ENCODE data around the gene FAM236A. TPM values are rescaled to one million over a fixed set of nuclear protein-coding genes. Genes with fewer than 3 reads are reported as not detected.
"Not testable (repeated sequence)": the region's sequence is repeated elsewhere in the genome, so short reads cannot be mapped to it uniquely, and the experiment has no call there.

The FAM236A gene
- polyA plus RNA-seq (2012; ENCODE audit: insufficient read depth, insufficient read length) = not detected

DNA sequence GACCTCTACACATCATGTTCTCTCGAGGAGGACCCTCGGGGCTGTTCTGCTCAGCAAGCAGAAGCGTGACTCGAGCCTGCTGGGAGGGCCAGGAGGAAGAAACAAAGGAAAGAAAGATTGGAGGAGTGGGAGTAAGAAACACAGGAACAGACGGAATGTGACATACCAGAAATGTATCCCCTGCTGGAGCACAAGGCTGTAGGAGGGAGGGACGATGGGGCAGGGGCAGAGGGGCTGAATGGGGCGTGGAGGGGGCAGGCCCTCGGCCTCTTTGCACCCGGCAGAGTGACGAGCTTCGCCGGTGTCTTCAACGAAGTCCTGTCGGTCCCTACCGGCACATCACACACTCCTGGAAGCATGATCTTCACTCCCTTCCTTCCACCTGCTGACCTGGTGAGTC lies at the start of gene FAM236A:
TSS of gene FAM236A (plus strand) at position 301 of the 400 bp plus-strand sequence. CDS start at position 358, 57 bp downstream.
- H3K4me3 ChIP-seq (ENCODE audit: low read length); DNase-seq (ENCODE audit: low read depth, low spot score): not testable (repeated sequence)

DNA sequence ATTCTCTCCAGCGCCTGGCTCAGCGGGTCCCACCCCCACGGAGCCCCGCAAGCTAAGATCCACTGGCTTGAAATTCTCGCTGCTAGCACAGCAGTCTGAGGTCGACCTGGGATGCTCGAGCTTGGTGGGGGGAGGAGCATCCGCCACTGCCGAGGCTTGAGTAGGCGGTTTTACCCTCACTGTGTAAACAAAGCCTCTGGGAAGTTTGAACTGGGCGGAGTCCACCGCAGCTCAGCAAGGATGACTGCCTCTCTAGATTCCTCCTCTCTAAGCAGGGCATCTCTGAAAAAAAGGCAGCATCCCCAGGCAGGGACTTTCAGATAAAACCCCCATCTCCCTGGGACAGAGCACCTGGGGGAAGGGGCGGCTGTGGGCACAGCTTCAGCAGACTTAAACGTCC lies 48.3 kb upstream of the FAM236A start:
- not testable (repeated sequence) for DNase-seq (ENCODE audit: low read depth, low spot score)

DNA sequence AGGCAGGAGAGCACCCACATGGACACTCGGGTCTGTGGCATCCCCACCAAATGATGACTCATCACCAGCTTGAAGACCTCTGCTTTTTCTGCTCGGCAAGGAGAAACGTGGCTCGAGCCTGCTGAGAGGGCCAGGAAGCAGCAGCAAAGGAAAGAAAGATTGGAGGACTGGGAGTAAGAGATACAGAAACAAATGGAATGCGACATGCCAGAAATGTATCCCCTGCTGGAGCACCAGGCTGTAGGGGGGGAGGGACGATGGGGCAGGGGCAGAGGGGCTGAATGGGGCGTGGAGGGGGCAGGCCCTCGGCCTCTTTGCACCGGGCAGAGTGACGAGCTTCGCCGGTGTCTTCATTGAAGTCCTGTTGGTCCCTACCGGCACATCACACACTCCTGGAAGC lies 25.7 kb upstream of the FAM236A start, which contains the start of gene FAM236C:
TSS of gene FAM236C (plus strand) at position 301 of the 400 bp plus-strand sequence. CDS start 100 bp downstream, outside the sequence.
- H3K4me3 ChIP-seq (ENCODE audit: low read length); DNase-seq (ENCODE audit: low read depth, low spot score): not testable (repeated sequence)

More for the DNA sequence above, 48.3 kb upstream of the FAM236A start:
- not testable (repeated sequence) for H3K4me3 ChIP-seq (ENCODE audit: low read length)

DNA sequence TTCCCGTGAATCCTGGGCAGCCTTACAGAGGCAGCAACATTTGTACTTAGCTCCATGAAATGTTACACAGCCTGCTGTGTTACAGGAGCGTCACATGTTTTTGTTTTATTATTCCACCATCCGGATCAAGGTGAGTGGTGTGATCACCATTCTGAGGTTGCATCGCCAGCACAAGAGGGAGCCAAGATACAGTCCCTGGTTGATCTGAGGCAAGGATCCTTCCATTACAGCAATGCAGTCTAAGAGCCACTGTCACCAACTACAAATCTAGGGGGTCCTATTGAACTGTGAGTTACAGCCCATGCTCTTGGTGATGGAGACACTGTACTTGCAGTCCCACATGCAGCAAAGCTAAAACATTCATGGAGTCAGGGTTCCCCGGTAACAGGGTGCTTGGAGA lies 21.9 kb upstream of the FAM236A start:
- not testable (repeated sequence) for H3K4me3 ChIP-seq (ENCODE audit: low read length); DNase-seq (ENCODE audit: low read depth, low spot score)

DNA sequence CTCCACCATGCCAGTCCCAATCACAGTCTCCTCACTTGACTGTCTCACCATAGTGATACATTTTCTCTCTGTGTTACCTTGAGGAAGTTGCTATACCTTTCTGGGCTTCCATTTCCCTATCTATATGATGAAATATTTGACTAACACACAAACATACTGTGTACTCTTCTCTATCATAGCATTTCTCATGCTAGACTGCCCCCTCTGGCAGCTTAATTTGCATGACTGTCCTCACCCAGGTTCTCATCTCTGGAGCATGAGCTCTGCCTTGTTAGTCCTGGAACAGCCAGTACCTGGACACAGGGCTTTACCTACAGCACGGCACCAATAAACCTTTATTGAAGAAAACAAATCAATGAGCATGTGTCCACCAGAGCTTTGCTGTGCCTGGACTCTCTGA lies 5.7 kb upstream of the FAM236A start:
- H3K4me3 ChIP-seq (ENCODE audit: low read length); DNase-seq (ENCODE audit: low read depth, low spot score): not testable (repeated sequence)

DNA sequence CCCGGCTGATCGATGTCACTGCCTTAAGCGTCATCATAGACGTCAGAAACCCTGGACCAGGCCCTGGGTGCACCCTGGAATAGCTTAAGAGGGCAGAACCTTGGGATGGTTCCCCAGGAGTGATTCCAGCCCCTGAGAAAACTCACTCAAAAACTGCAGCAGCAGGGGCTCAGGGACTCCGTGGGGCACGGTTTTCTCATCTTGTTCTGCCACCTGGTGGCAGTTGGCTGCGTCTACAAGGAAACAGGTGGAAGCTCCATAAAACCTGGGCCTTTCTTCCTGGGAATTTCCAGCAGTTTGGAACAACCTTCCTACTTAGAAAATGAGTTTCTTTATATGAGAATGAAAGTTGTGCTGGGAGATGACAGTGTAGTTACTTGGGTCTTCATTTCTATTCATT lies 1.6 kb upstream of the FAM236A start:
- DNase-seq (ENCODE audit: low read depth, low spot score) = not testable (repeated sequence)

DNA sequence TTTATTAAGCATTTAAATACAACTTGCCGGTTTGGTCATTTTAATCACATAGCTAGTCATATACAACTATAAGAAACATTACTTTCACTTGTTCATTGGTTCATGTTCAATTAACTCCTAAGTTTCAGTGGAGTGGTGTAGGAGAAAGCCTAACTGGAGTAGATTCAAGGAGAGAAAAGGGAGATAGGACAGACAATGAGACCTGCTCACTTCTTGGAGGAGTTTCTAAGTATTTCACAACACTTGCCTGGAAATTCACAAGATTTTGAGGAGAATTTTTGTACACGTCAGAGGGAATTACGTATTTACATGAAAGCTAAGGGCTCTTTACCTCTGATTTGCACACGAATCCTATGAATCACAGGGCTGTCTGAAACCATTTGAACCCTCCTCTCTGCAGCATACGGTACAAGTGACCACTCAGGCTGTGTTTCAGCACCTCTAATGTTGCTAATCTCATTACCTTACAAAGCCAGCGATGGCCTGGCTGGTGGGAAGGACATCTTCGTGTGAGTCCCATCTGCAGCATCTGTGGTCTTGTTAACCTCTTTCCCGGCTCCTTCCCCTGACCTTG lies 1.0 kb upstream of the FAM236A start:
- not testable (repeated sequence) for DNase-seq (ENCODE audit: low read depth, low spot score); H3K4me3 ChIP-seq (ENCODE audit: low read length)

More for the DNA sequence above, 1.6 kb upstream of the FAM236A start:
- H3K4me3 ChIP-seq (ENCODE audit: low read length) = not testable (repeated sequence)

DNA sequence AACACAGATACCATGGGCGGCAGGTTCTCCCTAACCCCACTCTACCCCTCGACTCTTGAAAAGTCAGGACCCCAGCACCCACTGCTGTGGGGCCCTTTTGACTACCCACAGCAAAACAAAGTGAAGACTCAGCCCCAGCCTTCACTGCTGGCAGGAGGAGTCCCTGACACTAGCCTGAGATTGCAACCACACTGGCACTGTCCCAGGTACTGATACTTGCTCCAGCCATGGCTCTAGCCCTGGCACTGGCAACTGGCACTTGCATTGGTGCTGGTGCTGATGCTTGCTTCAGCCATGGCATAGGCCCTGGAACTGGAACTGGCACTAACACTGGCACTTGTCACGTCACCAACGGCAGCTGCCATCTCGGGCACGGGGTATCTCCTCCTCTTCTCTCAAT lies 4.3 kb downstream of the FAM236A start:
- H3K4me3 ChIP-seq (ENCODE audit: low read length); DNase-seq (ENCODE audit: low read depth, low spot score): not testable (repeated sequence)

DNA sequence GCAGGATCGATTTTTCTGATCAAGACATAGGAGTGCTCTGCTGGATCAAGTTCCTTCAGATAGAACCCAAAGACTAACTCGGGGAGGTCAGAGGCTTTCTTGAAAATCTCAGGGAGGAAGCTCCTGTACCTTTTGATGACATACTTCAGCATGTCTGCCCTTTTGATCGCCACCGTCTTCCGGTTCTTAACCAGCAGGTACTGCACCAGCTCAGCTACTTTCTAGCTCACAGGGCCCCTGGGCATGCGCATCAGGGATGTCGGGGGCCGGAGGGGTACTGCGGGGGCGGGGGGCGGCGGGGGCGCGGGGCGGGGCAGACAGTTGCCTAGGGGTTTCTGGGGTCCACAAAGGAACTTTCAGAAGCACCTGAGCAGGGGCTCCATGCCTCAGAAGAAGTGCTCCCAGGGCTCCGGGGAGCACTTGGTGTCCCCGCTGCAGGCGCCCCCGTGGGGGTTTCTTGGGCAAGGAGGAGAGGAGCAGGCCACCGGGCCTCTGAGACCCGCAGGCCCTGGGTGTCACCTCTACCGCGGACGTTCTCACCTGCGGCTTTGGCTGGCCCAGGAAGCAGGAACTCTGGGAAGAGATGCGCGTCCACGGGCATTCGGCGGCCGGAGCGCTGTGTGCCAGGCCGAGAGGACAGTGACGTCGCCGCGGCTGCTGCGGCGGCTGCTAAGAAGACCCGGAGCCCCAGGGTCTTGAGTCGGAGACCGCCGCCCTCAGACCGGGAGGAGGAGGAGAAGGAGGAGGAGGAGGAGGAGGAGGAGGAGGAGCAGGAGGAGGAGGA lies 5.2 kb downstream of the FAM236A start:
- not testable (repeated sequence) for DNase-seq (ENCODE audit: low read depth, low spot score); H3K4me3 ChIP-seq (ENCODE audit: low read length)

DNA sequence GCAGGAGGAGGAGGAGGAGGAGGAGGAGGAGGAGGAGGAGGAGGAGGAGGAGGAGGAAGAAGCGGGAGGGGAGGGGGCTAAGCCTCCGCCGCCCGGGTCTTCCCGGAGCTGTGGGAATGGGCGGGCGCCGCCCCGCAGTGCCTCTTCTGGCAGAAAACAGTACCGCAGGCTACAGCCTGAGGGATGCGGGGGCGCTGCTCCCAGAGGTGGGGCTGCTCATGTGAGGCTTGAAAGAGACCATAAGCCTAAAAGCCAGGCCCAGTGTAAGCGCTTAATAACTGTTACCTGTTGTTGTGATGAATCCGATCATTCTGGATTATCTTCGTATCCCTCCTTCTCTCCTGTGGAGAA lies 5.8 kb downstream of the FAM236A start, which contains the start of gene DMRTC1:
TSS of gene DMRTC1 (minus strand) at position 19 of the 351 bp plus-strand sequence. CDS start 68,143 bp downstream, outside the sequence.
- not testable (repeated sequence) for DNase-seq (ENCODE audit: low read depth, low spot score); H3K4me3 ChIP-seq (ENCODE audit: low read length)

DNA sequence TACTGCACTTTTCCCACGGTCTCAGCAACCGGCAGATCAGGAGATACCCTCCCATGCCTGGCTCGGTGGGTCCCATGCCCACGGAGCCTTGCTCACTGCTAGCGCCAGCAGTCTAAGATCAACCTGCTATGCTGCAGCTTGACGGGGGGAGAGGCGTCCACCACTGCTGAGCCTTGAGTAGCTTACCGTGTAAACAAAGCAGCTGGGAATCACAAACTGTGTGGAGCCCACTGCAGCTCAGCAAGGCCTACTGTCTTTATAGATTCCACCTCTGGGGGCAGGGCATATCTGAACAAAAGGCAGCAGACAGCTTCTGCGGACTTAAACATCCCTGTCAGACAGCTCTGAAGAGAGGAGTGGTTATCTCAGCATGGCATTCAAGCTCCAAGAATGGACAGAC lies 22.0 kb downstream of the FAM236A start:
- not testable (repeated sequence) for DNase-seq (ENCODE audit: low read depth, low spot score); H3K4me3 ChIP-seq (ENCODE audit: low read length)

DNA sequence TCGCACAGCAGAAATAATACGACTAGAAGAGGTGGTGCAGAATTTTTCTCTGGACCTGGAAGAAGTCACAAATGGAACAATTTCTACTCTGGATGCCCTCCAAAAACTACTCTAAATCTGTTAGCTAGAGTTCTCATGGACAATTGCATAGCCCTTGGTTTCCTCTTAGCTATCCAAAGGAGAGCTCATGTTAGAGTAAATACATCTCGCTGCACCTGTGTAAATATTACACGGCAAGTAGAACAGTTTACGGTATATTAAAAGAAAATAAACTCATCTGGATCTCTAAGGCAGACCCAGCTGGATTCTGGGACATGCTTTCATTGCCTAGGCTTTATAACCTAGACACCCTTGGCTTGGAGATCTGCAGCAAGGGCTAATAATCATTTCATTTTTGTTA lies 33.9 kb downstream of the FAM236A start:
- not testable (repeated sequence) for DNase-seq (ENCODE audit: low read depth, low spot score); H3K4me3 ChIP-seq (ENCODE audit: low read length)

DNA sequence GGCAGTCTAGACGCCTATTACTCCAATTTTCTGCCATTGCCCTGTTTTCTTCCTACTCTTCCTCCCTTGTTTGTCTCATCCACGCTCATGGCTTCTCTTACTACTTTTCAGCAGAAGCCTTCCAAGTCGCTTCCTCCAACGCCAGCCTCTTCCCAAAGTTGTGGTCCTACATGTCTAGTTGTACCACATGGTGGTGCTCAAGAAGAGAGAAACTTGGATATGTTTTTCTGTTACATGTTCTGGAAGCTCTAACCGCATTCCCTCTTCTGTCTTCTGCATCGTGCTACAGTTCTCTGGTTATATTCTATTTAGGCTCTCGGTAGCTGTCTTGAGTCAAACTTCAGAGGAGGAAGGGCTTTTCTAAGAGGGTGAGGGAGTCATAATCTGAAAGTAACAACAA lies 36.9 kb downstream of the FAM236A start:
- not testable (repeated sequence) for H3K4me3 ChIP-seq (ENCODE audit: low read length); DNase-seq (ENCODE audit: low read depth, low spot score)

DNA sequence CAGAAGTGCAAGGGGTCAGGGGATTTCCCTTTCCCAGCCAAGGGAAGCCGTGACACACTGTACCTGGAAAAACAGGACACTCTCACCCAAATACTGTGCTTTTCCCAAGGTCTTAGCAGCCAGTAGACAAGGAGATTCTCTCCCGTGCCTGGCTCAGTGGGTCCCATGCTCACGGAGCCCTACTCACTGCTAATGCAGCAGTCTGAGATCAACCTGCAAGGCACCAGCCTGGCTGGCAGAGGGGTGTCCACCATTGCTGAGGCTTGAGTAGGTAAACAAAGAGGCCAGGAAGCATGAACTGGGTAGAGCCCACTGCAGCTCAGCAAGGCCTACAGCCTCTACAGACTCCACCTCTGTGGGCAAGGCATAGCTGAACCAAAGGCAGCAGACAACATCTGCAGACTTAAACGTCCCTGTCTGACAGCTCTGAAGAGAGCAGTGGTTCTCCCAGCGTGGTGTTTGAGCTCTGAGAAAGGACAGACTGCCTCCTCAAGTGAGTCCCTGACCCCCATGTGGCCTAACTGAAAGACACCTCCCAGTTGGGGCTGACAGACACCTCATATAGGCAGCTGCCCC lies 43.0 kb downstream of the FAM236A start:
- not testable (repeated sequence) for DNase-seq (ENCODE audit: low read depth, low spot score); H3K4me3 ChIP-seq (ENCODE audit: low read length)

All from Jurkat, Clone E6-1 (cell line).